Activated CD8-positive, alpha-beta memory T cell treated with anti-CD3 and anti-CD28 coated beads for 24 hours (primary cell): Measurements from ENCODE around the gene ARHGAP25.
"Not testable (repeated sequence)": the region's sequence is repeated elsewhere in the genome, so short reads cannot be mapped to it uniquely, and the experiment has no call there.

Experiments
- DNase-seq: peaks from one replicate; pipeline ENCODE4 v3.0.0-alpha.2; 2020

ARHGAP25 gene

DNA sequence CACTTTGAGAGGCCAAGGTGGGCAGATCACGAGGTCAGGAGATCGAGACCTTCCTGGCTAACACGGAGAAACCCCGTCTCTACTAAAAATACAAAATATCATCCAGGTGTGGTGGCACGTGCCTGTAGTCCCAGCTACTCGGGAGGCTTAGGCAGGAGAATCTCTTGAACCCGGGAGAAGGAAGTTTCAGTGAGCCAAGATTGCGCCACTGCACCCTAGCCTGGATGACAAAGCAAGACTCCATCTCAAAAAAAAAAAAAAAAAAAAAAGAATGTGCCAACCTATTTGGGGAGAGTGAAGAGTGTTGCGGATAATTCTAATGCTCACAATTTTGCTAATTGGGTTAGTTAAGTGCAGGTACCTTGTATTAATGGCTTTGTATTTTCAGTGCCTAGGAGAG, 67.5 kb downstream of the ARHGAP25 start:
- DNase-seq = not testable (repeated sequence)

DNA sequence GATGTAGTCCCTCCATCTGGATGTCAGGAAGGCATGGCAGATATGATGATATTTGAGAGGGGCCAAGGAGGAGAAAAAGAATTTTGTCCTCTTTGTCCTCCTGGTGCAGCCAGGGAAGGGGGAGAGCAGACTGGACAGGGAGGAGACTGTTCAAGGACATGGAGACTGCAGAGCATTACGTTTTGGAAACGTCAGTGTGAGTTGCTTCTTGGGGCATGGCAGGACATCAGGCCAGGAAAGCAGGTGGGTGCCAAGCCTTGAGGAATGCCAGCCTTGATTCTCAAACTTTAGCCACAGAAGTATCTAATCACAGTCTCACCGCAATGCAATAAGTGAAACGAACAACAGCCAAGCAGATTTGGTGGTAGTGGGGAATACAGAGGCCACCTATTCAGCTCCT, 70.4 kb downstream of the ARHGAP25 start:
- no peak for DNase-seq

DNA sequence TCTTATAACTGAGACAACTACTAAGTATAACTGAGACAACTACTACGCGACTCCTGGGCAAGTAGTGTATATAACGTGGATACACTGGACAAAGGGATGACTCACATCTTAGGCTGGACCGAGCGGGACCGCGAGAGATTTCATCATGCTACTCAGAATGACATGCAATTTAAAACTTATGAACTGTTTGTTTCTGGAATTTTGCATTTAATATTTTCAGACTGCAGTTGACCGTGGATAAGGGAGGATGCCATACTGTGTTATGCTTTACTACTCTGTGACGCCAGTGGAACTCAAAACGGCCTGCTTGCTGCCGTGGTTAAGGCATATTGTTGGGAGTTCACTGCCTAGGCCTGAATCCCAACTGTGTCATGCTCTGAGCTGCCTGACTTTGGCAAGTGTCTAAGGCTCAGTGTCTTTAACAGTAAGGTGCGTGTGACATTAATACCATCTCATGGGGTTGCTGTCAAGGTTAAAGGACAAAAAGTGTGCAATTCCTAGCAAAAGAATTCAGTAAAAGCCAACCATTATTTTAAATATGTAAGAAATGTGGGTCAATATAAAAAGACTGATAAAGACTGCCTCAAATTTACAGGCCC, 72.0 kb downstream of the ARHGAP25 start:
- DNase-seq = no peak

DNA sequence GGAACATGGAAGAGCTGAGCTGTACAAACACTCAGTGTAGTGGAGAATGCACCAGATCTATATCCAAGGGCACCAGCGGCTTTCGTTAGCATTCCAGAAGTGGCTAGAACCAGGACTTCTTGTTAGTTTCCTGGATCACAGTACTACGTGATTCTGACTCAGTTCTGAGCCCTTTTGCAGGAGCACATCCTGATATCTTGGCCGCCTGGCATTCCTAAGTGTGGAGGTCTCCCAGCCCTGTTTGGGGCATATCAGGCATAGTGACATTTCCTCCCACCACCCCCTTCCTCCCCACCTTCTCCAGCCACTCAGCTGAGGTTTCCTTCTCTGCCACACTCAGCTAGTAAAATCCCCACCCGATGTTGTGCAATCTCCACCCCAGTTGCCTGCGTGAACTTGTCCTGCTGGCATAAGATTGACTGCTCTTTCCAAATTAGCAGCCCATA, 73.2 kb downstream of the ARHGAP25 start:
- no peak for DNase-seq

DNA sequence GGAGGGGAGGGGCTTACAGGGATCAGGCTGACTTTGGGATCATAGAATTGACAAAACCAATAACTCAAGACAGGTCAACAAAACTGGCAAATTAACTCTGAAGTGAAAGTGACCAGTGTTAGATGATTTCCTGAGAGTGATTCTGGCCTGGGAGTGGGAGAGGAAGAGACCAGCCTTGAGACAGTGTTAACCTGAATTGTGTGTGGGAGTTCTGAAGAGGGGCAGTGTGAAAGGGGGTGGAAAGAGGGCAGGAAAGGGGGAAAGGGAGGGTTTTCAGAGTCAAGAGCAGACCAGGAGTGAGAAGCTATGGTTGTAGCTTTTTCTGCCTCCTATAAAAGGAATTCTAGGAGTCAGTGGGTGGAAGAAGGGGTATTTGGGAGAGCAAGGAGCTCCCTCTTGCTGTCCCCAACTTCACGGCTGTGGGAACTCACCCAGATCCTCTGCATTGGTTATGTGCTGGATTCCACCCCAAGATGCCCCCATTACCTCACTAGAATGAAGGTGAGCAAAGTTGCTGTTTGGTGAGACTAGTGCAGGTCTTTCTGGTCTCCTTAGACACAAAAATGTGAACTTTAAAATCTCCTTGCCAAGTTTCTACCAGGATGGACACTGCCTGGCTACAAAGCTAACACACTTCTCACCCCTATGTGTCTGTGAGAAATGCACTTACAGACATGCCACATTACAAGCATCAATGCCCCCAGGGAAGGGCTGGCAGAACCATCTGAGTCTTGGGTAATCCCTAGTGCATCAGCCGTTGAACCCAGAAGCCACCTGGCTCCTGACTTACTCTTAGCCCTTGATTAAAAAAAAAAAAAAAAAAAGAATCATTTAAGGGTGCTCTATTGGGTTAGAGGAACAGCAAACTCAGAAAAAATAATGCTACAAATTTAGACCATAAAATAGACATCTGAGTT, 75.0 kb downstream of the ARHGAP25 start:
- DNase-seq = no peak

DNA sequence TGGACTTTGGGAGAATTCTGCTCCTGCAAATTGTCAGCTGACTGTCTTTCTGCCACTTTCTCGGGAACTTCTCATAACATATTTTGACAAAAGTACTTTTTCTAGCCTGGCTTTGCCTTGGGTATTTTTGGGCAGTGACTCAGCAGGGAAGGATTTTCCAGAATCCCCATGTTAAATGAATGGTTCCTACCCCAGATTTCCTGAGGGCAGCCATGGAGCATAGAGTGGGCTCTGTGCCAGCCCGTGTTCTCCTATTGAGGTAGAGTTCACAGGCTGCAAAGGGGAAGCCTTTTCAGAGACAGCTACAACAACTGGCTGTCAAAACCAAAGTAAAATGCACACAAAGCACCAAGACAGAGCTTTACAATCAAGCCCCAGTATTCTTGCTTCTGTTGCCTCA, 76.8 kb downstream of the ARHGAP25 start:
- no peak for DNase-seq

DNA sequence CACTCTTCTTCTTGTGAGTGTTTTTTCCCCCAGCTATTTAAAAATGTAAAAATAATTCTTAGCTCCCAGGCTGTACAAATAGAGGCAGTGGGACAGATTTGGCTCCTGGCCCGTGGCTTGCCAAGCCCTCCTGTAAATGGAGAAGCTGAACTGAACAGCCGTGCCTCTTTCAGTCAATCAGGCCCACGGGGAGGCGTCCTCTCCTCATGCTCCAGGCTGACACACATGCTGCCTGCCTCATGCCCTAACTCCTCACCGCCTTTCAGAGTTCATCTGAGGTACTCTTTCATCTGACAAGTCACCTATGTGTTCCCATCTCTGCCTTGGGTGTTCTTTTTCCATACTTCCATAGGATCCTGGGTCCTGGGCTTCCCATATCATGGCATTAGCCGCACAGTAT, 77.6 kb downstream of the ARHGAP25 start:
- no peak for DNase-seq

DNA sequence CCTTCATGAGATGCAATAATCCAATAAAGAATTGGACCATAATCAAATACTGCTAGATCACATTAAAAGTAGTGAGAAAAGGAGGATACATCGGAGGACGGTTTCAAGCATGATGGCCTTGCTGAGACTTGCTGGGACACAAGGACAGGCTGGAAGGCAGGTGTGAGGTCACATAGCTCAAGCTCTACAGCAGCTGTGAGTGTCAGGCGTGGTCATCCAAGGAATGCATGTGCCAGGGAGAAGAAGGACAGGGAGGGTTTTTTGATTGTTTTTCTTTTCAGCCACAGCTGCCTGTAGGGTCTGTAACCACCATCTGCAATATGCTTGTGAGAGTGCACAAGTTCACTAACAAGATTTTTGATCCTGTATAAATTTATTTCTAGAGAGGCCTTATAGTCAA, 79.0 kb downstream of the ARHGAP25 start:
- DNase-seq = no peak

DNA sequence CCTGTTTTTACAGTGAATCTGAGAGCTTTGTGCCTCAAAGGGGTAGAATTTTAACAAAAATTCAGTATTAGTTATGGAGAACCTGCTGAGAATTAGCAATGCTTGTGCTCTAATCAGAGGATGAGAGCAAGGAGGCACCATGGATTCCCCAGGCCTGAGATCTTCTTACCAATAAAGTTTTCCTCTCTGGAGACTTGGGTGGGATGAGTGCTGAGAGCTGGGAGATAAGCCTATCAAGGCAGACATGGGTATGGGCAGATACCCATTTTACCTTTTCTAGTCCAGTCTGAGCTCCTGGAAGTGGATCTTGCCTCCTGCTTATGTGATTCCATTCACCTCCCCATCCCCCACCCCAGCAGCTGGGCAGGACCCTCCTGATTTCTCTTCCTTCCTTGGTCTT, 82.7 kb downstream of the ARHGAP25 start:
- DNase-seq = no peak

DNA sequence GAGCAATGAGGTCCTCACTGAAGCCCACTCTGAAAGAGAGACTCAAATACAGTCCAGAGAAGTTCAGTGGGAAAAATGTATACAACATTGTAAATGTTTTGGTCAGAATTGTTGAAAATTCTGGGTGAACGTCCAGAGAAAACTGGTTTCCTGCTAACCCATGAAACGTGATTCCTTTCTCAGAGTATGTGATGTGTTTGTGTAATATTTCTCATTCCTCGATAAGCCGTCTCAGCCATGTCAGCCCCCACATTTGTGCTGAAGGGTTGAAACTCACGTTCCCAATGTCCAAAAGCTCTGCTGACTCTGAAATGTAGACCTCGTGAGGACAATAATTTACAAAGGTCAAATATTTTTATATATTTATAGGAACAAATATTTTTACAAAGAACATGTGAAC, 84.9 kb downstream of the ARHGAP25 start:
- DNase-seq = no peak

DNA sequence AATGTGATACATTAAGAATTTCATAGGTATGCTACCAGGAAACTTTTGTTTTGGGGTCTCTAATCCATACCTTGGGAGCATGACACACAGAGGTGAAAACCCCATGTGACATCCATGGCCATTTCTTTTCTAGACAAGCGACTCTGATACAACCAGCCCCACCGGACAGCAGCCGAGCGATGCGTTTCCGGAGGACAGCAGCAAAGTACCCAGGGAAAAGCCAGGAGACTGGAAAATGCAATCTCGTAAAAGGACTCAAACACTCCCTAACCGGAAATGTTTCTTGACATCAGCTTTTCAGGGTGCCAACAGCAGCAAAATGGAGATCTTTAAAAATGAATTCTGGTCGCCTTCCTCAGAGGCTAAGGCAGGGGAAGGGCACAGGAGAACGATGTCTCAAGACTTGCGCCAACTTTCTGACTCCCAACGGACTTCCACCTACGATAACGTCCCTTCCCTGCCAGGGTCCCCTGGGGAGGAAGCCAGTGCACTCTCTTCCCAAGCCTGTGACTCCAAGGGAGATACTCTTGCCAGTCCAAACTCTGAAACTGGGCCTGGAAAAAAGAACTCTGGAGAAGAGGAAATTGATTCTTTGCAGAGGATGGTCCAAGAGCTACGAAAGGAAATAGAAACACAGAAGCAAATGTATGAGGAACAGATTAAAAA, 87.7 kb downstream of the ARHGAP25 start:
- no peak for DNase-seq

DNA sequence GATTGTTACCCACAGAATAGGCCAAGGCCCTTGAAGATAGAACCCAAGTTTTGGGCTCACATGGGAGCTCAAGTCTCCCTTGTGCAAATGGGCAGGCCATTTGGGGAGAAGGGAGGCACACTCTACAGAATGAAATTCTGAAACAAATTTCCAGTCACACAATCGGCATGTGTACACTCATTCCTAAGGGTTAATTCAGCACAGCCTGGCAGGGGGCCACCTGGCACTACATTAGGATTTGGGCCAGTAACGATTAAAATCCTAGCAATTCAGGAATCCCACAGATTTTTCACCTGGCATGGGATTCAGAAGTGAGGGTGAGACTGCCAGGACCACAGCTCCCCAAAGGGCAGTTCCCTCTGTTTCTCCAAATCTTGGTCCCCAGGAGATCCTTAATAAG, 90.2 kb downstream of the ARHGAP25 start:
- no peak for DNase-seq

DNA sequence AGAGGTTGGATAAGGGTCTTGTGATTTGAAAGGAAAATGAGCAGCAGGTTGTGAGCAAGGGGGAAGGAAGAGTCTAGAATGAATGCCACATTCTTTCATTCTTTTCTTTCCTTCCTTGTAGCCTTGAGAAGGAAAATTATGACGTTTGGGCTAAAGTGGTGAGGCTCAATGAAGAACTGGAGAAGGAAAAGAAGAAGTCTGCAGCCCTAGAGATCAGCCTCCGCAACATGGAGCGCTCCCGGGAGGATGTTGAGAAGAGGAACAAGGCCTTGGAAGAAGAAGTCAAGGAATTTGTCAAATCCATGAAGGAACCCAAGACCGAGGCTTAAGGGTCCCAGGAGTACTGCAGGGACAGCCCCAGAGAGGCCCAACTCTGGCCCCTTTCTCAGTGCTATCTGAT, 91.3 kb downstream of the ARHGAP25 start:
- no peak for DNase-seq

DNA sequence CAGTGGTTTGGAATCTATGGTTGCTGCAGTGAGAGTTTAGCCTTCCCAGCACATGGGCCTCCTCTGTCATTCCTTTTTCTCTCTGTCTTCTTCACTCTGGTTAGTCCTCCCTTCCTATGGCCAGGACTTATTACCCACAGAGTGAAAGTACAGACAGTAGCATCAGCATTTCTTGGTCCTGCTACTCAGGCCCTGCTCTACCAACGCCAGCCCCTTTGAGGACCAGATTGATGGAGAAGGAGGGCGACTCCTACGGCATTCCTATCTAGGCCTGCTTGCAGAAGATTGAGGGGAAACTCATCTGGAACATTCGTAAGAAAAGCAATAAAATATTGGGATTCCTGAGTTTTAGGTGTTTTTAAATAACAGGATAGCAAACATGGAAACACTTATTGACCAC, 93.1 kb downstream of the ARHGAP25 start:
- DNase-seq = no peak

DNA sequence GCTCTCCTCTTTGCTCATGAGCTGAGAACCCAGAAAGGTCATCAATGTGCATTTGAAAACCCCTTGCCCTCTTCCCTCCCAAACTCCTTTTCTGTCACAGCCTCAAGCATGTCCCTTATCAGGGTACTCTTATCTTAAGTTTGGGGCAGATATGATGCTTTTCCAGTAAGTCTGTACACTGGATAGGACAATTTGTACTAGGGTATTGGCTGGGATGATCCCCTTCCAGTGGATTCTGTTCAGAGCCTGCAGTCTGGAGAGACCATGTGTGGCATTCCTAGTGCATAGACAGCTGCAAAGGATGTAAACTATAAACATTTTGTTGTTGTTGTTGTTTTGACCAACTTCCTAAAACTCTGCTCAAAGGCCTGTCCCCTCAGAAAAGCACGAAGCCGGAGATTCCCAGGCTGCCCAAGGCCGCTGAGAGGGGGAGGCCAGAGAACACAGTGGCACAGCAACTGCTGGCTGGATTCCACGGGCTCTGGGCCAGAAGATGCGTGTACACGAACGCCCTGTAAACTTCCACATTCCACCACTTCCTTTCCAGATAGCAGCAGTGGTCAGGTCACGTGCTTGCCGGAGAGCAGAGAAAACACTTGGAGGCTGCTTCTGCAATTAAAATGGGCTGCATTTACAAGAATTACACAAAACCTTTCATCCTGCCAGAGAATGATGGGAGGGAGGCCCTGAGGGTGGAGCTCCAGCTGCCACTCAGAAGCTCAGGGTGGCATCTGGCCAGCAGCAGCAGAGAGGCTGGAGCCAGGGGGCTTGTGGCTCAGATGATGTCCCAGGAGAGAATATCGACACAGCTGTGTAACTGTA, 94.5 kb downstream of the ARHGAP25 start:
- DNase-seq = peak; percentile 75

DNA sequence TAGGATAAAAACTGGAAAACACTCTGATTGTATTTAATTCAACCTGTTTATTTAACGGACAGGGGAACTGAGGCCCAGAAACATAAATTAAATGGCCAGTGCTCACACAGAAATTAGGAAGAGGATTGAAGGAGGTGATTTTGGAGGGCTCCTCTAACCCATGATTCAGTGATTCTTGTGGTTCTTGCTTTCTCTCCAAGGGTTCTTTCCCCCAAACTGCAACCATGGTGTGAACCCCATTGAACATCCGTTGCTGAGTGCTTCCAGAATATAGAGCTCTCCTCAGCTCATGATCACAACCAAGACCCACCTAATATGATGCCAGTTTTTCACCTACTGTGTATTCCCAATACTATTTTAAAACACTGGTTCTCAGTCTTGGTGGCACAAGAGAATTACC, 95.1 kb downstream of the ARHGAP25 start:
- no peak for DNase-seq

DNA sequence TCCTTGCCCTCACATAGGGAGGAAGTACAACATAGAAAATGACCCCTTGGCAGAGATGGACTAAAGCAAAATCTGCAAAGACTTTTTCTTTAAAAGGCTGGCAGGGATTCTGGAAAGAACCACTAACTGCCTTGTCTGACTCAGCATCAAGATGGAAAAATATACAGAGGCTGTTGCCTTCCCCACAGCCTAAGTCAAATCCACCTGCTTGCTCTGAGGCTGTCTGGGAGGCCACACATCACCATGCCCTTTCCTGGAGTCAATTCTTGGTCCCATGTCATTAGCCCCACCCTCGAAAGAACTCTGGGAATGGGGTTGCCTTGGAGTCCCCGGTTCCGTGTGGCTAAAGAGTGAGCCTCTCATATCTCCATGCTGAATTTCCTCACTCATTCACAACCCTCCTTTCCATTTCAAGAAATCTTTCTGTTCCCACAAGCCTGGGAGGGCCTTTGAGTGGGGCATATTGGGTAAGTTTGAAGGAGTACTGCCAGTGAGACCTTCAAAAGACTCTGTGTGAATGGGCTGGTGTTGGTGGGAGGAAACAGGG, 97.1 kb downstream of the ARHGAP25 start:
- DNase-seq = no peak

DNA sequence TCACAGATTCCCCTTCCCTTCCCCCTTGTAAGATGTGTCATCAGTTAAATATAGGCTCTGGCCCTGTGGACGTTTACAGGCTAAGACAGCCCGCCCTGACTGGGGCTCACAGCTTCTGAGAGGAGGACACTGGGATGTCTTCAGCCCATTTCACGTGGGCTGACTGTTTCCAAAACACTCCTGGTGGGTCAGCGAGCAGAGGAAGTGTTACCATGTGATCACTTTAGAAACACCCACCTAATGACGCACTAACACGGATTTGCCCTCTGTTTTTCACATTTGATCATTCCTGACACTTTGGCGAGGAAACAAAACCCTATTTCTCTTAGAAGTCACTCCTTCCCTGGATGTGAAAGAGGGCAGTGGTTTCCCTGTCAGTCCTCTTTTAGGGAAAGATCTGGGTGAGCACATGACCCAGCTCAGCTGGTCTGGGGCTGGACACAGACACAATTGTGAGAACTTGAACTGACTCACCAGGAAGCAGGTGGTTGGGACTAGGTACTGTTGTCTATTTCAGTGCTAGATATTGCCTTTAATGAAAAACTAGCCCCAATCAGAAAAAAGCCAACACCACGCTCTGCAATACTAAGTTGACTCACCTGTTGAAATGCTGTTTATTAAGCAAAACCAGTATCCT, 97.7 kb downstream of the ARHGAP25 start:
- DNase-seq = peak; percentile 79

DNA sequence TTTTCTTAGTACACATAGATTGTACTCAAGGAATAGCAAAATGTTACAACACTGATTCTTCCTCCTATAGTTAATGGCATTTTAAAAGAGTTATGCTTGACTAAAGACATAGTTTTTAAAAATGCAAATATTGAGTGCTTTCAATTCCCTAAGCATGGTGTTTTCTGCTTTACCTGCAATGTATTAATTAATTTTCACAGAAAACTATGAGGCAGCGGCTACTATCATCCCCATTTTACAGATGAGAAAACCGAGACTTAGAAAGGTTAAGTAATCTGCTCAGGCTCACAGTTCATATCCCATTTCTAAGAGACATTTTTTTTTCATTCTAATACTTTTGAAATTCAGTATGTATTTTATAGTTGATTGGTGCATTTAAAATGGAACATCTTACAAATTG, 98.6 kb downstream of the ARHGAP25 start:
- no peak for DNase-seq

DNA sequence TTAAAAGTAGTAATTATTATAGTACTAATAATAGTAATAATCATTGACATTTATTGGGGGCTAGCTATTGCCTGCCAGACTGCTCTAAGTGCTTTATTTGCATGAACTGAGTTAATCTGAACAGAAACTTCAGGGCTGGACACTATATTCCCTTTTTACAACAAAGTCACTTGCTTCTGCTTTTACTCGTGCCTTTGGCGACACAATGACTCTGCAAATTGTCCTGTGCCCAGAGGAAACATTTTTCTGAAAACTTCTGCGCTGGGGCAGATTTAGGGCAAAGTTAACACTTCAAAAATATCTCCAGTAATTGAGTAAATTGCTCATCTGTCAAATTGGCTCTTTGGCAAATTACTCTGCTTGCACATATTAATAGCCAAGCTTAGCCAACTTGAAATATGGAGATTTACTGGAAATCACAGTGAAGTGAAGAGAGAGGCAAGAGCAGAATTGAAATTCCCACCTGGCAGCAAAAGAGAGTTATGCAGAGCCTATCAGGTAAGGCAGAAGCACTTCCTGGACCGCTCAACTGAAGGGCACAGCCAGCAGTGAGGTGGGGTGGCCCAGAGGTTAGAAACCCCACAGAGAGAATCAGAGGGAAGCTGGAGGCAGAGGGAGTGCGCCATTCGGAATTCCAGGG, 100.2 kb downstream of the ARHGAP25 start:
- no peak for DNase-seq

DNA sequence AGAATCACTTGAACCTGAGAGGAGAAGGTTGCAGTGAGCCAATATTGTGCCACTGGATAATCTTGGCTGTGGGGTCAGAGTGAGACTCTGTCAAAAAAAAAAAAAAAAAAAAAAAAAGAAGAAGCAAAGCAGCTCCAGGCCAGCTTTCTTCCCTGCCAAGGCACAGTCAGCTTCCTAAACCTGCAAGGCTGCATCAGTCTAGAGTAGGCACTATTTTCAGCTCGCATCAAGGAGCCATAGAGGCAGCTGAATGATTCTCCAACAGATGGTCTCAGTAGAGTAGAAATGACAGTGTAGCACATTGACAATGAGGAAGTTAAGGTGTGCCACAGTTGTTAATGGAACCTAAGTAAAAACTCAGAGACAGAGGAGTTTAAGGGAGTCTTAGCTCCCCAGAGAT, 101.0 kb downstream of the ARHGAP25 start:
- DNase-seq = no peak
